Mucosa of descending colon (tissue), 3 donors: Measurements from ENCODE around the gene BICRA. TPM values are rescaled to one million over a fixed set of nuclear protein-coding genes. Genes with fewer than 3 reads are reported as not detected.
A peak's percentile ranks its signal among the peaks of the same experiment; 100 is the strongest.
"Not testable (repeated sequence)": the region's sequence is repeated elsewhere in the genome, so short reads cannot be mapped to it uniquely, and the experiment has no call there.

Source experiments
- ATAC-seq: fragments of 200-7000 bp; cut with Tn5 transposase; one replicate; pipeline ENCODE4 v1.9.1; 2020; ENCODE audit warnings: mild to moderate bottlenecking, moderate library complexity
- DNase-seq, 3 donors: peaks; one replicate each; pipeline ENCODE4 v3.0.0-alpha.2; 2020
- H3K36me3 ChIP-seq: fragments of 200-600 bp; one replicate; pipeline ENCODE4 v1.8.0; 2021; ENCODE audit warnings: low read depth, mild to moderate bottlenecking
- H3K4me1 ChIP-seq: fragments of 200-600 bp; one replicate; pipeline ENCODE4 v1.8.0; 2021; ENCODE audit warnings: low read depth, mild to moderate bottlenecking
- H3K4me3 ChIP-seq: fragments of 200-600 bp; one replicate; pipeline ENCODE4 v1.8.0; 2021; ENCODE audit warnings: mild to moderate bottlenecking
- H3K9me3 ChIP-seq: fragments of 200-600 bp; one replicate; pipeline ENCODE4 v1.8.0; 2021; ENCODE audit warnings: mild to moderate bottlenecking
- CTCF ChIP-seq: fragments of 200-600 bp; IDR thresholded peaks from one replicate; pipeline ENCODE4 v1.8.0; 2022; ENCODE audit warnings: antibody characterized with exemption, mild to moderate bottlenecking
- intact Hi-C, 2 donors: fragments of 100-400 bp; cut with DNase I in 1 of 2; cut with micrococcal nuclease in 1 of 2; formaldehyde crosslinking; loops; one replicate each; pipeline versions ENCODE4 v1.11.0 to v1.11.1; 2022; cut with DNase I, micrococcal nuclease
- total RNA-seq, 3 donors: library from RNA; stranded (reverse); fragmentation: NEBNext Ultra II Directional in 2 of 3; extraction: Animal tissue kit (Norgen Biotek cat#: 25700) in 2 of 3; gene quantifications; one replicate each; pipeline versions ENCODE4 v1.2.1 to v1.2.4, GENCODE V29; 2021 to 2023
- donor health status: DM: no; HTN: no; CAD: no; lungs with moderate emphysema.
- donor health status: DM: no; HTN: no; CAD: no.
- donor health status: DM: no; HTN: yes; CAD: no.

BICRA gene
- total RNA-seq, 3 donors from 2014 or later, result 18.1 to 19.7 (median 18.5) TPM

GRCh38 chr19:47587295-47587694, 21.6 kb upstream of the BICRA start:
- H3K4me1 ChIP-seq, result no peaks in the 10 kb centered on the region
- intact Hi-C loops, result no loop called here
- H3K36me3 ChIP-seq, result no peaks in the 10 kb centered on the region
- H3K4me3 ChIP-seq, result no peak overlapping the region
- no peak for ATAC-seq
- no peak for TF ChIP-seq CTCF
- H3K9me3 ChIP-seq, result peaks cover 10% of the 10 kb centered on the region
- DNase-seq, result no peak

GRCh38 chr19:47589824-47590223, 19.1 kb upstream of the BICRA start:
- H3K36me3 ChIP-seq, result no peaks in the 10 kb centered on the region
- no peak for TF ChIP-seq CTCF
- no peak for DNase-seq
- ATAC-seq, result no peak
- H3K4me1 ChIP-seq, result no peaks in the 10 kb centered on the region
- intact Hi-C loops, result no loop called here
- peaks cover 10% of the 10 kb centered on the region for H3K9me3 ChIP-seq
- H3K4me3 ChIP-seq, result no peak overlapping the region

GRCh38 chr19:47593860-47594259, 15.1 kb upstream of the BICRA start:
- intact Hi-C loops, result no loop called here
- Histone ChIP-seq H3K4me3 (no peak overlapping the region), H3K4me1 (peaks cover 2% of the 10 kb centered on the region), H3K9me3 (no peaks in the 10 kb centered on the region), H3K36me3 (no peaks in the 10 kb centered on the region)
- no peak for ATAC-seq
- DNase-seq, result no peak
- no peak for TF ChIP-seq CTCF

- intact Hi-C loops, result no loop called here
- DNase-seq (no peak), ATAC-seq (no peak)
- Histone ChIP-seq H3K4me1 (peaks cover 15% of the 10 kb centered on the region), H3K4me3 (no peak overlapping the region), H3K36me3 (no peaks in the 10 kb centered on the region), H3K9me3 (no peaks in the 10 kb centered on the region)
- TF ChIP-seq CTCF, result no peak
Observed at GRCh38 chr19:47595944-47596343, 13.0 kb upstream of the BICRA start.

GRCh38 chr19:47598407-47599349, 10.3 kb upstream of the BICRA start:
- H3K9me3 ChIP-seq, result no peaks in the 10 kb centered on the region
- ATAC-seq (no peak), DNase-seq (peak in 2 of 3 donors; percentile 39 to 51)
- intact Hi-C loops, result no loop called here
- H3K36me3 ChIP-seq, result no peaks in the 10 kb centered on the region
- no peak overlapping the region for H3K4me3 ChIP-seq
- H3K4me1 ChIP-seq, result peaks cover 15% of the 10 kb centered on the region
- TF ChIP-seq CTCF, result no peak

- peak; percentile 35 to 66 (median 50) for DNase-seq
- H3K36me3 ChIP-seq, ATAC-seq, H3K9me3 ChIP-seq: not testable (repeated sequence)
- Histone ChIP-seq H3K4me1 (peaks cover 15% of the 10 kb centered on the region), H3K4me3 (peak overlapping the region; percentile 14)
- intact Hi-C loops, result loop anchor here in 1 of 2 donors (10.0 kb wide), 1 partner anchor 85 kb away; the partner anchor contains the start of gene NAPA
Observed at GRCh38 chr19:47599671-47600245, 9.2 kb upstream of the BICRA start.
